ENCODE results near the gene SPATA4.

SPATA4 gene

GRCh38 chr4:176193938-176194337 is 1.4 kb downstream of the SPATA4 start:
- no peak for DNase-seq (ENCODE audit: extremely low spot score)
- ChIA-PET POLR2A (no interaction called here), CTCF (no interaction called here)
- TF ChIP-seq CTCF (IDR thresholded peaks at IDR 0.05; ENCODE audit: control extremely low read depth, extremely low read depth, low read depth, missing control alignments) = no peak

GRCh38 chr4:176193126-176193525 is 2.3 kb downstream of the SPATA4 start:
- CTCF ChIA-PET = no interaction called here
- POLR2A ChIA-PET = no interaction called here
- DNase-seq (ENCODE audit: extremely low spot score) = no peak
- no peak for TF ChIP-seq CTCF (IDR thresholded peaks at IDR 0.05; ENCODE audit: control extremely low read depth, extremely low read depth, low read depth, missing control alignments)

- DNase-seq (ENCODE audit: extremely low spot score) = no peak
- no peak for TF ChIP-seq CTCF (IDR thresholded peaks at IDR 0.05; ENCODE audit: control extremely low read depth, extremely low read depth, low read depth, missing control alignments)
- ChIA-PET POLR2A (no interaction called here), CTCF (no interaction called here)
Observed at GRCh38 chr4:176191974-176192373, 3.4 kb downstream of the SPATA4 start.

GRCh38 chr4:176189891-176190795 is 5.2 kb downstream of the SPATA4 start:
- no peak for DNase-seq (ENCODE audit: extremely low spot score)
- ChIA-PET POLR2A (no interaction called here), CTCF (no interaction called here)
- TF ChIP-seq CTCF (IDR thresholded peaks at IDR 0.05; ENCODE audit: control extremely low read depth, extremely low read depth, low read depth, missing control alignments) = no peak

- POLR2A ChIA-PET = no interaction called here
- CTCF ChIA-PET = no interaction called here
- TF ChIP-seq CTCF (IDR thresholded peaks at IDR 0.05; ENCODE audit: control extremely low read depth, extremely low read depth, low read depth, missing control alignments) = no peak
- DNase-seq (ENCODE audit: extremely low spot score) = no peak
Observed at GRCh38 chr4:176188654-176189053, 6.7 kb downstream of the SPATA4 start.

- ChIA-PET CTCF (no interaction called here), POLR2A (no interaction called here)
- no peak for TF ChIP-seq CTCF (IDR thresholded peaks at IDR 0.05; ENCODE audit: control extremely low read depth, extremely low read depth, low read depth, missing control alignments)
- DNase-seq (ENCODE audit: extremely low spot score) = no peak
Observed at GRCh38 chr4:176187624-176188023, 7.8 kb downstream of the SPATA4 start.
